GM21390 (cell line): ENCODE data around the gene PRSS23.
"Not testable (repeated sequence)": the region's sequence is repeated elsewhere in the genome, so short reads cannot be mapped to it uniquely, and the experiment has no call there.

Source experiments
- ATAC-seq: cut with Tn5 transposase; IDR thresholded peaks from one replicate; pipeline ENCODE4 v1.9.1; 2021; ENCODE audit not compliant: unreplicated experiment

The PRSS23 gene

DNA sequence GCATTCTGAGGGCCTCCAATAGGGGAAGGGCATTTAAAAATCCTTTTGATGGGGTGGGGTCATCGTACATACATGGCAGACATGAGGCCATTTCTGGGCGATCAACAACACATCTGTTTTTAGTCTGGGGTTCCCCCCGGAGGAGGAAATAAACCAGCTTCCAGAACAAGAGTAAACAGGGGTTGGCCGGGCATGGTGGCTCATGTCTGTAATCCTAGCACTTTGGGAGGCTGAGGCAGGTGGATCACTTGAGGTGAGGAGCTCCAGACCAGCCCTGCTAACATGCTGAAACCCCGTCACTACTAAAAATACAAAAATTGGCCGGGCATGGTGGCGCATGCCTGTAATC, 12.0 kb downstream of the PRSS23 start:
- no peak for ATAC-seq

DNA sequence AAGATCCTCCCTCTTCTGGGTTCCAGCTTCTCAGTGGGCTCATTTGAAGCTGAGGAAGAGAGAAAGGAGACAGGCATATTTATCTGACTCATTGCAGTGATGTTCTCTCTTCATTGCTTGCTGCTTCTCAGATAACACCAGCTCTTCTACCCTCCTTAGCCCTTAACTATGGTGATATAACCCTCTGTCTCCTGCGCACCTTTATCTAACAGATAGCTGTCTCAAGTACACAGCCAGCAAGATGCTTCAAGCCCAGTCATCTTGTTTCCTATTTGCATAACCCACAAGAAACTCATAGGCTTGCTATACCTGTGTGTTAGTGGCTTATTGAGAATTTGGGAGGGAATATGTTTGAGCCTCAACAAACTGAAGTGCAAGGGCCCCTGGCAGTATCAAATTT, 12.6 kb downstream of the PRSS23 start:
- peak; percentile 61 for ATAC-seq

DNA sequence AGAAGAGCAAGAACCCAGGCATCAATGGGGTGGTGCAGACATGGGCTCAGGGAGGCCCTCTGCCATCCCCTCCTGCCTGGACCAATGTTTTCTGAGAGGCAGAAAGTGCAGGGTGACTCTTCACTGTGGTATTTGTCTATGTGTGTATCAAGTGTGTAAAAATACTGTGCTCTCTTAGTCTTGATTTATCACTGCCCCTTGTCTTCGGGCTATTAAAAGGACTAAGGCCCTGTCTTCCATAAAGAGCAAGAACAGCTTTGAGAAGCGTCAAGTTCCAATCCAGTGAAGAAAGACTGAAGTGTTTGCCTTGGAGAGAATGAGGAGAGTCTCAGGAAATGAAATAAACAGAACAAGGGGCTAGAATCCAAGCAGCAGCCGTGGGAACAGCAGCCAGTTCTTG, 14.4 kb downstream of the PRSS23 start:
- no peak for ATAC-seq

DNA sequence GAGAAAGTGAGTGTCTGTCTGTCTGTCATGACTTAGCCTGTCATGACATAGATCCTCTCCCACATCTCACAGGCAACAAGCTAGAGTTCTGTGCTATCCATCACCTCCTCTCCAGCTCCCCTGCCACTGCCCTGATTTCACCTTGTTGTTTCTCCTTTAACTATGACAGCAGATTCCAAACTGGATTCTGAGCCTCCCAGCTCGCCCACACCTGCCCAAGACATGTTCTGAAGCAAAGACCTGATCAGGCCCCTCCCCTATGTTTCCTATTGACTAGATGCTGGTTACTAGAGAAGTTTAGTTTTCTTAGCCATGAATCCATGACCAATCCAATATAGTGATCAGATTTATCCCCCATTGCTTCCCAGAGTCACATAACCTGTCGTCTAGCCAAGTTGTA, 15.4 kb downstream of the PRSS23 start:
- ATAC-seq: no peak

DNA sequence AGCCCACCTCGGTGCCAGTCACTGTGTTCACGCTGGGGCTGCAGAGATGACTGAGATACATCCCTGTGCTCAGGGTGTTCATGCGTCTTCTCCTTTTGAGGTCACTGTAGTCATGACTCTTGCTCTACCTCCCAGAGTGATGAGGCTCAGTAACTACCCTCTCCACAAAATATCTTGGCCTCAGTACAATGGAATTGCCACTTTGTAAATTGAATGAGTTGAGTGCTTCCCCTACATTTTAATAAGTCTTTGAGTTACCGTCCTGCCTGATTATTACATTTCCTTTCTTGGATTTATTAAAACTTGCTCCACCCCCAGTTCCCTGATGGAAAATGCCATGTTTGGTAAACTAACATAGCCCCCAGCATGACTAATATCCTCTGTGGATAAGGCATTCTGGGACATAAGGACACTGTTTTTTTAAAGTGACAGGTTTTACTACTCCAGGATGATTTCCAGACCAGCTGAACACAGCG, 15.9 kb downstream of the PRSS23 start:
- ATAC-seq: no peak

DNA sequence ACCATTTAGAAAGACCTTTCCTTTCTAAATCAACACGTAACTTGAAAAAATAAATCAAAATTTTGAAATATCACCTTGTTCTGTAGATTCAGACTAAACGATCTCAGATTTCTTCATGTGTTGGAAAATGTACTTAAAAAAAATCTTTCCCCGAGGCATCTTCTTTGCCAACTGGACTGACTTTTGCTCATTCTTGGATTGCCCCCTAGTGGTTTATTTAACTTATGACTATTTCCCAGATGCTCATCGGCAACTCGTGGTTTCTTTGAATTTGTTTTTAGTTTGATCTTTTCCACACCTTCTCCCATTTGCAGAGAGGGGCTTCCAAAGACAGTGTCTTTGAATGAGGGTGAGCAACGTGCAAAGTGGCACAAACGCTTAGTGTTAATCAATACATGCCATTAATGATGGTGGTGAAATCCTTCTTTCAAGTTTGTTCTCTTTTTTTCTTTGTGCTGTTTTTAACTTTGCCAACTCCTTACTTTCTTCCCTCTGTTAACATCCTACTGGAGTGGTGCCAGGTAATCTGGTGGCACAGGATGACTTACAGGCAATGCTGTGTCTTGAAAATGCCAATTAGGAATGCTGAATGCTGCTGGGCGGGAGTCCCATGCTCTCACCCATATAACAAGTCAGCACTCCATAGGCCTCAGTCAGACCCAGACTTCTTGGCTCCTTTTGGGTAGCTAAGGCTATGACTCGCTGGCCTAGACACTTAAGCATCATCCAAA, 18.3 kb downstream of the PRSS23 start:
- no peak for ATAC-seq

DNA sequence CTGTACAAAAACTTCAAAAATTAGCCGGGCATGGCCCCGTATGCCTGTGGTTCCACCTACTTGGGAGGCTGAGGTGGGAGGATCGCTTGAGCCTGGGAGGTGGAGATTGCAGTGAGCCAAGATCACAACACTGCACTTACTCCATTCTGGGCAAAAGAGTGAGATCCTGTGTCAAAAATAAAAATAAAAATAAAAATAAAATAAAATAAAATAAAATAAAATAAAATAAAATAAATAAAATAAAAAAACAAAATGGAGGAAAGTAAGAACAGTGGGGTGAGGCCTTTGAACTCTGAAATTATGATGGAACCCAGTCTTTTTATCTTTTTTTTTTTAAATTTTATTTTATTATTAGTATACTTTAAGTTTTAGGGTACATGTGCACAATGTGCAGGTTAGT, 23.8 kb downstream of the PRSS23 start:
- ATAC-seq: not testable (repeated sequence)

DNA sequence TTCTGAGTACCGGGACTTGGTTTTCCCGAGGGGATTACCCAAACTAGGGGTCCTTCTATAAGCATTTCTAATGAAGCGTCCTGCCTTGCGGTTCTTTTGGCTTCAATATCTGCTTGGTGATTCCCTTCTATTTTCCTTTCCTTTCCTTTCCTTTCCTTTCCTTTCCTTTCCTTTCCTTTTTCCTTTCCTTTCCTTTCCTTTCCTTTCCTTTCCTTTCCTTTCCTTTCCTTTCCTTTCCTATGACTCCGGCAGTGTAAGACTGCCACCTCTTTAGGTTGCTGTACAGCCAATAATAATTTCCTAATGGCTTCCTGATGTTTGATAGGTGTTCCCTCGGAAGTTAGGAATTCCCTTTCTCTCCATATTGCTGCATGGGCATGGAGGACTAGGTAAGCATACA, 34.0 kb downstream of the PRSS23 start:
- not testable (repeated sequence) for ATAC-seq

DNA sequence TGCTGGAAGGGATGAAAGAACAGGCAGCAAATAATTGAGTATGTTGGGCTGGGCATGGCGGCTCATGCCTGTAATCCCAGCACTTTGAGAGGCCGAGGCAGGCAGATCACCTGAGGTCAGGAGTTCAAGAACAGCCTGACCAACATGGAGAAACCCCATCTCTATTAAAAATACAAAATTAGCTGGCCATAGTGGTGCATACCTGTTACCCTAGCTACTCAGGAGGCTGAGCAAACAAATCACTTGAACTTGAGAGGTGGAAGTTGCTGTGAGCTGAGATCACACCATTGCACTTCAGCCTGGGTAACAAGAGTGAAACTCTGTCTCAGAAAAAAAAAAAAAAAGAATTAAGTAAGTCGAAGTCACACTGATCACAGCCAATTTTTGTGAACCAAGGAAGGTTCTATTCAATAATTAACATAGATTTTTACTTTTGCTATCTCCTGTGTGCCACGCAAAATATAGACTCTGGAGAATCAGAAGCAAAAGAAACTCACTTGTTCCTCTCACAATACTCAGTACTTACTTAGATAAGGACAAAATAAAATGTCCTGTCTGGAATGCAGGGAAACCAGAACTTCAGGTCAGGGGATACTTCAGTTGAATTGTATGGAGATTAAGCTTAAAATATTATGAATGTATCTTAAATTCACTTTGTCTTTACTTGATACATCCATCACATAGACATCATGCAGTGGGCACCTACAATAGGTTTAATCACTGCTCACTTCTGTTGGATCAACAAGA, 44.6 kb downstream of the PRSS23 start:
- not testable (repeated sequence) for ATAC-seq

DNA sequence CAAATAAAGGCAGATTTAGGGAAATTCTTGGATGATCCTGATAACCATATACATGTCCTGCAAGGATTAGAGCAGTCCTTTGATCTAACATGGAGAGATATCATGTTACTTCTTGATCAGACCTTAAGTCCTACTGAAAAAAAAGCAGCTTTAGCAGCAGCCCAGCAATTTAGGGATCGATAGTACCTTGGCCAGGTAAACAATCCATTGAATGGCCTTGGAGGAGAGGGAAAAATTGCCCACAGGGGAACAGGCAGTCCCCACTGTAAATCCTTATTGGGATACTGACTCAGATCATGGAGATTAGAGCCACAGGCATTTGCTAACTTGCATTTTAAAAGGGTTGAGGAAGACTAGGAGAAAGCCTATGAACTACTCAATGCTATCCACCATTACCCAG, 47.8 kb downstream of the PRSS23 start:
- ATAC-seq: no peak

DNA sequence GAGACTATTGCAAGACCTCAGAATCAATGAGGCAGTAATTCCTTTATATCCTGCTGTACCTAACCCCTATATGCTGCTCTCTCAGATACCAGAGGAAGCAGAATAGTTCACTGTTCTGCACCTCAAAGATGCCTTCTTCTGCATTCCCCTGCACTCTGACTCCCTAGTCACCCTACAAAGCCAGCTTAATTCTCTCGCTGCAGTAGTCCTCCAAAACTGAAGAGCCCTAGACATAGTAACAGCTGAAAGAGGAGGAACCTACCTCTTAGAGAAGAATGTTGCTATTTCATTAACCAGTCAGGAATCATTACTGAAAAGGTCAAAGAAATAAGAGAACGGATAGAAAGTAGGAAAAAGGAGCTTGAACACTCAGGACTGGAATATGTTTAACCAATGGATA, 49.3 kb downstream of the PRSS23 start:
- ATAC-seq: no peak
